GM12801 (cell line): ENCODE data around the gene ARMC10.

Experiments used
- CTCF ChIP-seq: IDR thresholded peaks from one replicate; pipeline ENCODE4 v1.5.1; 2011; ENCODE audit warnings: control low read depth; ENCODE audit not compliant: insufficient read length; ENCODE audit errors: extremely low read depth

The ARMC10 gene

GRCh38 chr7:103093429-103093828, 18.5 kb downstream of the ARMC10 start:
- no peak for TF ChIP-seq CTCF

GRCh38 chr7:103094102-103094501, 19.2 kb downstream of the ARMC10 start:
- TF ChIP-seq CTCF, result no peak

GRCh38 chr7:103097041-103097440, 22.1 kb downstream of the ARMC10 start:
- no peak for TF ChIP-seq CTCF

- no peak for TF ChIP-seq CTCF
These were observed 25.4 kb downstream of the ARMC10 start for GRCh38 chr7:103100348-103100747.

- no peak for TF ChIP-seq CTCF
These were observed 26.6 kb downstream of the ARMC10 start for GRCh38 chr7:103101543-103101942.

GRCh38 chr7:103106005-103106702, 31.2 kb downstream of the ARMC10 start:
- no peak for TF ChIP-seq CTCF

- no peak for TF ChIP-seq CTCF
These were observed 38.2 kb downstream of the ARMC10 start for GRCh38 chr7:103113164-103113563.
